ENCODE measurements around the gene FANCD2.

GRCh38 chr3:10150987-10151386 lies 124.8 kb downstream of the FANCD2 start:
- TF ChIP-seq CTCF (IDR thresholded peaks at IDR 0.05) (no peak), CBX8 (IDR thresholded peaks at IDR 0.05) (no peak), POLR2A (IDR thresholded peaks at IDR 0.05; ENCODE audit: low read length) (no peak), RAD21 (conservative IDR thresholded peaks at IDR 0.05 in 1 of 2, IDR thresholded peaks at IDR 0.05 in 1 of 2) (no peak), SMC3 (IDR thresholded peaks at IDR 0.05) (no peak), ZC3H11A (IDR thresholded peaks at IDR 0.05) (no peak), E2F6 (IDR thresholded peaks at IDR 0.05; ENCODE audit: borderline replicate concordance, low read depth) (no peak), REST (IDR thresholded peaks at IDR 0.05) (no peak), EP300 (IDR thresholded peaks at IDR 0.05) (no peak), BHLHE40 (IDR thresholded peaks at IDR 0.05; ENCODE audit: low read depth, low read length) (no peak)
